NT2/D1 (cell line): ENCODE measurements around the gene CRISP3.

ENCODE experiments used
- SUZ12 ChIP-seq: IDR thresholded peaks from 2 replicates; pipeline ENCODE4 v1.6.1; 2011; ENCODE audit not compliant: insufficient read length, insufficient read depth; ENCODE audit errors: extremely low read depth
- YY1 ChIP-seq: IDR thresholded peaks from 2 replicates; pipeline ENCODE4 v1.6.1; 2011; ENCODE audit not compliant: insufficient read length, insufficient read depth
- ZNF274 ChIP-seq: IDR thresholded peaks from 2 replicates; pipeline ENCODE4 v1.6.1; 2011; ENCODE audit warnings: mild to moderate bottlenecking, low read depth, low read length

GRCh38 chr6:49744259-49744658, at the start of gene CRISP3:
- TF ChIP-seq ZNF274 (no peak), YY1 (no peak), SUZ12 (no peak)
